HEK293 (cell line): ENCODE data around the gene VKORC1.

ENCODE experiments used
- CTCF ChIP-seq: fragments of 450-650 bp; formaldehyde crosslinking; IDR thresholded peaks from 2 replicates; pipeline ENCODE4 v1.5.1; 2016; ENCODE audit warnings: missing biosample characterization, missing genetic modification characterization
- ZFHX2 ChIP-seq: fragments of 450-650 bp; formaldehyde crosslinking; conservative IDR thresholded peaks from 2 replicates; pipeline ENCODE4 v1.5.1; 2016; ENCODE audit warnings: missing biosample characterization, missing genetic modification characterization
- ZNF114 ChIP-seq: fragments of 450-650 bp; formaldehyde crosslinking; IDR thresholded peaks from 2 replicates; pipeline ENCODE4 v1.5.0; 2017; ENCODE audit warnings: missing biosample characterization, missing genetic modification characterization
- ZNF19 ChIP-seq: fragments of 450-650 bp; formaldehyde crosslinking; IDR thresholded peaks from 2 replicates; pipeline ENCODE4; 2016; ENCODE audit warnings: missing biosample characterization, missing genetic modification characterization, low read depth
- ZSCAN18 ChIP-seq: fragments of 450-650 bp; formaldehyde crosslinking; IDR thresholded peaks from 2 replicates; pipeline ENCODE4 v1.5.1; 2016; ENCODE audit warnings: missing biosample characterization, missing genetic modification characterization

GRCh38 chr16:31112711-31113110 lies 18.1 kb upstream of the VKORC1 start:
- no peak for TF ChIP-seq CTCF (tag by site-specific recombination)
- TF ChIP-seq ZFHX2: no peak
- TF ChIP-seq ZNF19 (tag by site-specific recombination): no peak
- TF ChIP-seq ZSCAN18 (tag by site-specific recombination): no peak
- no peak for TF ChIP-seq ZNF114
